Urothelium cell line (cell line): ENCODE measurements around the gene CREM.

ENCODE experiments used
- DNase-seq: peaks from one replicate; pipeline ENCODE4 v3.0.0; 2011; ENCODE audit warnings: low spot score, mixed read lengths
- FAIRE-seq: peaks from 2 replicates; lab custom pipeline; 2011; peaks lifted over from hg19 to GRCh38; lab: Jason Lieb, UNC

The CREM gene

GRCh38 chr10:35191523-35191922 is 64.9 kb downstream of the CREM start:
- DNase-seq (no peak), FAIRE-seq (no peak)

- FAIRE-seq (no peak), DNase-seq (no peak)
Observed at GRCh38 chr10:35192645-35193249, 66.1 kb downstream of the CREM start.

- no peak for FAIRE-seq
- DNase-seq: no peak
Observed at GRCh38 chr10:35194471-35194870, 67.8 kb downstream of the CREM start.

- FAIRE-seq (no peak), DNase-seq (no peak)
Observed at GRCh38 chr10:35194906-35195305, 68.3 kb downstream of the CREM start.

- FAIRE-seq (peak; percentile 82), DNase-seq (peak; percentile 64)
Observed at GRCh38 chr10:35195361-35196306, 69.0 kb downstream of the CREM start.

- no peak for DNase-seq
- FAIRE-seq: no peak
Observed at GRCh38 chr10:35200487-35200886, 73.8 kb downstream of the CREM start.

- DNase-seq: no peak
- FAIRE-seq: no peak
Observed at GRCh38 chr10:35201234-35201633, 74.6 kb downstream of the CREM start.

GRCh38 chr10:35202050-35202449 is 75.4 kb downstream of the CREM start:
- no peak for FAIRE-seq

GRCh38 chr10:35203745-35204144 is 77.1 kb downstream of the CREM start:
- no peak for DNase-seq

More at GRCh38 chr10:35202050-35202449, 75.4 kb downstream of the CREM start:
- DNase-seq: no peak

GRCh38 chr10:35204650-35205319 is 78.1 kb downstream of the CREM start:
- FAIRE-seq (no peak), DNase-seq (no peak)

More at GRCh38 chr10:35203745-35204144, 77.1 kb downstream of the CREM start:
- peak; percentile 68 for FAIRE-seq

GRCh38 chr10:35206274-35206673 is 79.6 kb downstream of the CREM start:
- FAIRE-seq (peak; percentile 5), DNase-seq (no peak)

GRCh38 chr10:35208536-35208935 is 81.9 kb downstream of the CREM start:
- no peak for DNase-seq
- FAIRE-seq: no peak

GRCh38 chr10:35208949-35209613 is 82.4 kb downstream of the CREM start:
- FAIRE-seq (peak; percentile 30), DNase-seq (no peak)

- DNase-seq: no peak
- no peak for FAIRE-seq
Observed at GRCh38 chr10:35210961-35211360, 84.3 kb downstream of the CREM start.

- peak; percentile 91 for FAIRE-seq
- DNase-seq: no peak
Observed at GRCh38 chr10:35211390-35211789, 84.7 kb downstream of the CREM start.

- DNase-seq (no peak), FAIRE-seq (no peak)
Observed at GRCh38 chr10:35212856-35213255, 86.2 kb downstream of the CREM start.

- FAIRE-seq (no peak), DNase-seq (no peak)
Observed at GRCh38 chr10:35213699-35214098, 87.1 kb downstream of the CREM start.

- DNase-seq (no peak), FAIRE-seq (no peak)
Observed at GRCh38 chr10:35214607-35215020, 88.0 kb downstream of the CREM start.

GRCh38 chr10:35215107-35215506 is 88.5 kb downstream of the CREM start:
- FAIRE-seq (no peak), DNase-seq (no peak)

- FAIRE-seq: no peak
- DNase-seq: no peak
Observed at GRCh38 chr10:35216303-35216905, 89.8 kb downstream of the CREM start.
